GM10266 (cell line): ENCODE measurements around the gene CAMSAP1.

Experiments
- DNase-seq: peaks from one replicate; pipeline ENCODE4 v3.0.0; 2012; ENCODE audit errors: extremely low spot score
- CTCF ChIP-seq: IDR thresholded peaks from 2 replicates; pipeline ENCODE4 v1.5.1; 2012; ENCODE audit warnings: mild to moderate bottlenecking, low read depth; ENCODE audit not compliant: control insufficient read depth, insufficient read depth; ENCODE audit errors: missing control alignments

Gene CAMSAP1

GRCh38 chr9:135804581-135805421, 102.5 kb downstream of the CAMSAP1 start:
- DNase-seq = no peak
- no peak for TF ChIP-seq CTCF

GRCh38 chr9:135803441-135803840, 103.9 kb downstream of the CAMSAP1 start:
- no peak for DNase-seq
- TF ChIP-seq CTCF = no peak

- no peak for TF ChIP-seq CTCF
- DNase-seq = no peak
Measured at GRCh38 chr9:135802876-135803419, 104.4 kb downstream of the CAMSAP1 start.

- TF ChIP-seq CTCF = no peak
- no peak for DNase-seq
Measured at GRCh38 chr9:135801070-135801469, 106.3 kb downstream of the CAMSAP1 start.

GRCh38 chr9:135799261-135799660, 108.1 kb downstream of the CAMSAP1 start:
- no peak for TF ChIP-seq CTCF
- DNase-seq = no peak

- TF ChIP-seq CTCF = no peak
- DNase-seq = no peak
Measured at GRCh38 chr9:135798263-135798585, 109.1 kb downstream of the CAMSAP1 start.
